Hepatocyte (in vitro differentiated cells): ENCODE data around the gene AP3D1. TPM values are rescaled to one million over a fixed set of nuclear protein-coding genes. Genes with fewer than 3 reads are reported as not detected.

Source experiments
- DNase-seq: peaks from one replicate; pipeline ENCODE4 v3.0.0-alpha.2; 2016; ENCODE audit warnings: low spot score
- H2AFZ ChIP-seq: fragments of 200-600 bp; sonication (generic); 2 replicates; pipeline ENCODE4 v1.6.0; 2016; ENCODE audit warnings: antibody characterized with exemption, mild to moderate bottlenecking
- H3K27ac ChIP-seq: fragments of 200-600 bp; sonication (generic); 2 replicates; pipeline ENCODE4 v1.5.1; 2016; ENCODE audit warnings: mild to moderate bottlenecking
- H3K27me3 ChIP-seq: fragments of 200-600 bp; sonication (generic); 2 replicates; pipeline ENCODE4 v1.6.1; 2016
- H3K36me3 ChIP-seq: fragments of 200-600 bp; sonication (generic); replicated peaks from 2 replicates; pipeline ENCODE4 v1.5.1; 2016; ENCODE audit warnings: low read depth; ENCODE audit not compliant: insufficient read depth
- H3K4me1 ChIP-seq: fragments of 200-600 bp; sonication (generic); 2 replicates; pipeline ENCODE4 v1.5.1; 2016; ENCODE audit warnings: mild to moderate bottlenecking, moderate library complexity; ENCODE audit not compliant: insufficient read depth
- H3K4me2 ChIP-seq: fragments of 200-600 bp; sonication (generic); 2 replicates; pipeline ENCODE4 v1.6.0; 2016
- H3K4me3 ChIP-seq: fragments of 200-600 bp; sonication (generic); 2 replicates; pipeline ENCODE4 v1.5.1; 2016; ENCODE audit warnings: mild to moderate bottlenecking
- H3K79me2 ChIP-seq: fragments of 200-600 bp; sonication (generic); 2 replicates; pipeline ENCODE4 v1.6.0; 2017; ENCODE audit warnings: mild to moderate bottlenecking
- H3K9me2 ChIP-seq: fragments of 200-600 bp; sonication (generic); replicated peaks from 2 replicates; pipeline ENCODE4 v1.6.0; 2017; ENCODE audit warnings: mild to moderate bottlenecking; ENCODE audit not compliant: insufficient read depth
- H3K9me3 ChIP-seq: fragments of 200-600 bp; sonication (generic); 2 replicates; pipeline ENCODE4 v1.5.1; 2016; ENCODE audit warnings: low read depth, mild to moderate bottlenecking
- H4K20me1 ChIP-seq: fragments of 200-600 bp; sonication (generic); 2 replicates; pipeline ENCODE4 v1.6.0; 2016; ENCODE audit warnings: mild to moderate bottlenecking; ENCODE audit not compliant: insufficient read depth, poor library complexity, severe bottlenecking
- EZH2 ChIP-seq: fragments of 200-600 bp; sonication (generic); IDR thresholded peaks from 2 replicates; pipeline ENCODE4 v1.6.1; 2016; ENCODE audit warnings: antibody characterized with exemption, mild to moderate bottlenecking, borderline replicate concordance
- EZH2phosphoT487 ChIP-seq: fragments of 200-600 bp; sonication (generic); IDR thresholded peaks from one replicate; pipeline ENCODE4 v1.6.1; 2018; ENCODE audit warnings: antibody characterized with exemption, mild to moderate bottlenecking, low read depth, moderate library complexity; ENCODE audit not compliant: unreplicated experiment, severe bottlenecking
- WGBS: methylation state at CpG from one replicate; pipeline ENCODE4 v1.1.6; 2016; ENCODE audit warnings: low lambda C conversion rate; ENCODE audit errors: missing lambda C conversion rate; 5-methylcytosine and 5-hydroxymethylcytosine counted together
- polyA plus RNA-seq: library from polyadenylated mRNA; unstranded; fragments of >200 nt; fragmentation: Nextera tagmentation; extraction: Ambion mirVana; gene quantifications from 2 replicates; pipeline ENCODE4 v1.2.1, GENCODE V29; 2016
- total RNA-seq: library from RNA; depleted of rRNA; stranded (reverse); fragments of >200 nt; gene quantifications from 2 replicates; pipeline ENCODE4 v1.2.3, GENCODE V29; 2014
- TF ChIP-seq, protein P1 (sequence below): fragments of 200-600 bp; sonication (generic); IDR thresholded peaks from 2 replicates; pipeline ENCODE4 v1.5.1; 2016; ENCODE audit warnings: antibody characterized with exemption, mild to moderate bottlenecking; ENCODE audit not compliant: poor library complexity

Gene AP3D1
- total and polyA plus RNA-seq, 2 experiments from 2014 or later = 102 to 108 TPM

DNA sequence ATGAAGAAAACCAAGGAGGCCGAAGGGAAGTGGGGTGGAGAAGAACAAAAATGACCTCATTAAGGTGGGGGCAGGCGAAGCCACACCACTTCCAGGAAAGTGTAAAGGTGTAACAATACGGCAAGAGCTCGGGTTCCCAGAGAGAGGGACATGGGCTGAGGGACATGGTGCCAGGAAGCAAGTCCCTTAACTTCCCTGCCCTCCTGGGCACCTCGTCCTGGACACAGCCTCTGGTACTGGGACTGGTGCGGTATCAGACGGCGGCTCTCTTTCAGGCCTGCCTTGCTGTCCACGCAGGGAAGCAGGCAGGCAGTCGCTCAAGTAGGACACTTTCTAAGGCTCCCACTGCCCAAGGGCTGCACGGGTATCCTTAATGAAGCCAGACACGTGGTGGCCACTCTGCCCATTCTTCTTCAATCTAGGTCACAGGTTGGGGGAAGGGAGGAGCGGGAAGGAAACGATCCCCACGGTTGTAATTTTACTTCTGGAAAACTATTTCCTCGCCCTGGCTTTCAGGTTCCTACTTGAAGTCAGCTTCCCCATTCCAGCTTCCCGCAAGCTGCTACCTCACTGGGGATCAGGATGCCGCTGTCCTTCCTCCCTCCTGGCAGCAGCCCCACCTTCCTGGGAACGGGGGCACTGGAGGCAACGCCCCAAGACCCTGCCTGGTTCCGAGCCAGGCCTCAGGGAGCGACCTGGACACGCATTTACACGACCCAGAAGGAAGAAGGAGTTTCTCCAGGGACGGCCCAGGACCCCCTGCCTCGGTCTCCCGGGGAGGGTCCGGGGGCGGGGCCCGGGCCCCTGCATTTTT is 1.2 kb downstream of the AP3D1 start:
- DNase-seq = no peak
- Histone ChIP-seq H3K79me2 (peaks cover 59% of the 10 kb centered on the region), H3K4me3 (peak overlapping the region; percentile 94), H4K20me1 (peaks cover 53% of the 10 kb centered on the region), H3K27ac (peak overlapping the region; percentile 87), H3K36me3 (no peaks in the 10 kb centered on the region), H3K4me1 (peaks cover 18% of the 10 kb centered on the region), H3K9me3 (no peaks in the 10 kb centered on the region), H2AFZ (no peak overlapping the region), H3K27me3 (no peaks in the 10 kb centered on the region), H3K4me2 (peak overlapping the region; percentile 95), H3K9me2 (no peaks in the 10 kb centered on the region)
- WGBS = 26% methylated on average over 30 of the region's 30 CpGs
- no peak for TF ChIP-seq EZH2phosphoT487
- TF ChIP-seq EZH2 = no peak
- TF ChIP-seq, protein P1, sequence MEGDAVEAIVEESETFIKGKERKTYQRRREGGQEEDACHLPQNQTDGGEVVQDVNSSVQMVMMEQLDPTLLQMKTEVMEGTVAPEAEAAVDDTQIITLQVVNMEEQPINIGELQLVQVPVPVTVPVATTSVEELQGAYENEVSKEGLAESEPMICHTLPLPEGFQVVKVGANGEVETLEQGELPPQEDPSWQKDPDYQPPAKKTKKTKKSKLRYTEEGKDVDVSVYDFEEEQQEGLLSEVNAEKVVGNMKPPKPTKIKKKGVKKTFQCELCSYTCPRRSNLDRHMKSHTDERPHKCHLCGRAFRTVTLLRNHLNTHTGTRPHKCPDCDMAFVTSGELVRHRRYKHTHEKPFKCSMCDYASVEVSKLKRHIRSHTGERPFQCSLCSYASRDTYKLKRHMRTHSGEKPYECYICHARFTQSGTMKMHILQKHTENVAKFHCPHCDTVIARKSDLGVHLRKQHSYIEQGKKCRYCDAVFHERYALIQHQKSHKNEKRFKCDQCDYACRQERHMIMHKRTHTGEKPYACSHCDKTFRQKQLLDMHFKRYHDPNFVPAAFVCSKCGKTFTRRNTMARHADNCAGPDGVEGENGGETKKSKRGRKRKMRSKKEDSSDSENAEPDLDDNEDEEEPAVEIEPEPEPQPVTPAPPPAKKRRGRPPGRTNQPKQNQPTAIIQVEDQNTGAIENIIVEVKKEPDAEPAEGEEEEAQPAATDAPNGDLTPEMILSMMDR = no peak

DNA sequence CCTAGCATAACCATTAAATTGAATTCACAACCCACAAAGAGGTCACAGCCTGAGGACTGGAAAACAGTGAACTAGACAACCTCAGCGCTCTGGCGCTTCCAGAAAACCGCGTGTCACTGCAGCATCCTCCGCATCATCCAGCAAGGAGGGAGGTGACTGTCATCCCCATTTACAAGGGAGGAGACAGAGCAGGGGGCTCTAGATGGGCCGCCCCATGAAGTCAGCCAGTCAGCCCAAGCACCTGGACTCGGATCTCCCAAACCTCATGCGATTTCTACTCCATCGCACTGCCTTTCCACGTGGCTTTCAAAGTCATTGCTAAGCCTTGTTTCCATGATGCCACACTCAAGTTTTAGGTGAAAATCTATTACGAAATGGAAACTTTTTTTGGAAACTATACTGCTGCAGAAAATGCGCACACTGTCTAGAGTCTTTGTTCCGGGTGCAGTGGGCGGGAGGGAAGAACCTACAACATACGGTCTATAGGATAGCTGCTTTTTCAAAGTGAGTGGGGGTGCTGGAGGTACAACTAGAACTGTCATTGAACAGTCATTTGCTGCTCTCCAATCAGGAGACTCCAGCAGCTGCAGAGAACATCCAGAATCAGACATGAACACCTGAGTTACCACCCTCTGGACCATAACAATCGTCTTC is 2.8 kb downstream of the AP3D1 start:
- WGBS = 93% methylated on average over 16 of the region's 16 CpGs
- DNase-seq = no peak
- Histone ChIP-seq H3K9me3 (no peaks in the 10 kb centered on the region), H3K79me2 (peaks cover 75% of the 10 kb centered on the region), H2AFZ (no peak overlapping the region), H3K4me2 (peak overlapping the region; percentile 95), H3K27me3 (no peaks in the 10 kb centered on the region), H3K27ac (no peak overlapping the region), H3K9me2 (no peaks in the 10 kb centered on the region), H3K4me3 (no peak overlapping the region), H4K20me1 (peaks cover 69% of the 10 kb centered on the region), H3K36me3 (no peaks in the 10 kb centered on the region), H3K4me1 (peaks cover 18% of the 10 kb centered on the region)
- TF ChIP-seq EZH2 (no peak), EZH2phosphoT487 (no peak)
- TF ChIP-seq, protein P1 = no peak

DNA sequence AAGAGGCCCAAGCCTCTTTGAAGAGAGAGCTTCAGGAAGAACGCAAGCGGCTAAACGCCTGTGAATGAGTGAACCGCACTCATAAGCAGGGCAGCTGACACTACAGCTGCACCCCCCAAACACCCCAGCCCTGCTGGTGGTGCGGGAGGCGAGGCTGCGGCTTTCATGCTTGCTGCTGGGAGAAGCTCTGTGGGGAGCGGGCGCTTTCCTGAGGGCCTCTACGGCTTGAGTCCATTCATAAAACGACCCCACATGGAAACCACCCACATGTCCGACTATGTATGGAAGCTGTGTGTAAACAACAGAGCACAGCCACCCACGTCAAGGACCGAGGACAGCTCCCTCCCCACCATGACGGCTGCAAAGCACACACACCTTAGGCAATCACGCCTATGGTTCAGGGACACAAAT is 5.5 kb downstream of the AP3D1 start:
- no peak for DNase-seq
- Histone ChIP-seq H3K4me2 (no peak overlapping the region), H3K9me2 (no peaks in the 10 kb centered on the region), H3K36me3 (no peaks in the 10 kb centered on the region), H2AFZ (no peak overlapping the region), H3K79me2 (peaks cover 100% of the 10 kb centered on the region), H3K27me3 (no peaks in the 10 kb centered on the region), H4K20me1 (peaks cover 96% of the 10 kb centered on the region), H3K4me1 (peaks cover 18% of the 10 kb centered on the region), H3K4me3 (no peak overlapping the region), H3K9me3 (no peaks in the 10 kb centered on the region), H3K27ac (no peak overlapping the region)
- WGBS = 66% methylated on average over 16 of the region's 16 CpGs
- TF ChIP-seq, protein P1 = no peak
- TF ChIP-seq EZH2phosphoT487 = no peak
- TF ChIP-seq EZH2 = no peak
